Measurements from ENCODE around the gene TFPI2. TPM values are rescaled to one million over a fixed set of nuclear protein-coding genes. Genes with fewer than 3 reads are reported as not detected.

Gene TFPI2
- total RNA-seq, 1 donor from 2014 or later, result 1.9 TPM

- no peak for DNase-seq (ENCODE audit: low spot score)
- intact Hi-C loops (cut with DNase I), result no loop called here
Measured at GRCh38 chr7:93866886-93867285, 23.7 kb downstream of the TFPI2 start.

GRCh38 chr7:93862651-93863050 is 27.9 kb downstream of the TFPI2 start:
- intact Hi-C loops (cut with DNase I), result no loop called here
- no peak for DNase-seq (ENCODE audit: low spot score)

- DNase-seq (ENCODE audit: low spot score), result no peak
Measured at GRCh38 chr7:93861325-93861949, 29.1 kb downstream of the TFPI2 start.

GRCh38 chr7:93860261-93860660 is 30.3 kb downstream of the TFPI2 start:
- intact Hi-C loops (cut with DNase I), result no loop called here
- no peak for DNase-seq (ENCODE audit: low spot score)

More at GRCh38 chr7:93861325-93861949, 29.1 kb downstream of the TFPI2 start:
- intact Hi-C loops (cut with DNase I), result no loop called here

- no peak for DNase-seq (ENCODE audit: low spot score)
- intact Hi-C loops (cut with DNase I), result no loop called here
Measured at GRCh38 chr7:93858857-93859256, 31.7 kb downstream of the TFPI2 start.

- intact Hi-C loops (cut with DNase I), result no loop called here
- DNase-seq (ENCODE audit: low spot score), result no peak
Measured at GRCh38 chr7:93856323-93856722, 34.2 kb downstream of the TFPI2 start.

GRCh38 chr7:93855797-93856196 is 34.8 kb downstream of the TFPI2 start:
- DNase-seq (ENCODE audit: low spot score), result no peak
- intact Hi-C loops (cut with DNase I), result no loop called here

GRCh38 chr7:93854480-93854879 is 36.1 kb downstream of the TFPI2 start:
- no peak for DNase-seq (ENCODE audit: low spot score)
- intact Hi-C loops (cut with DNase I), result no loop called here

GRCh38 chr7:93851536-93851935 is 39.0 kb downstream of the TFPI2 start:
- intact Hi-C loops (cut with DNase I), result no loop called here
- DNase-seq (ENCODE audit: low spot score), result no peak

GRCh38 chr7:93843260-93843659 is 47.3 kb downstream of the TFPI2 start:
- DNase-seq (ENCODE audit: low spot score), result no peak
- intact Hi-C loops (cut with DNase I), result no loop called here

- intact Hi-C loops (cut with DNase I), result no loop called here
- DNase-seq (ENCODE audit: low spot score), result no peak
Measured at GRCh38 chr7:93838966-93839365, 51.6 kb downstream of the TFPI2 start.

GRCh38 chr7:93837245-93837644 is 53.3 kb downstream of the TFPI2 start:
- DNase-seq (ENCODE audit: low spot score), result no peak
- intact Hi-C loops (cut with DNase I), result no loop called here

GRCh38 chr7:93836116-93836515 is 54.4 kb downstream of the TFPI2 start:
- DNase-seq (ENCODE audit: low spot score), result no peak
- intact Hi-C loops (cut with DNase I), result no loop called here

- intact Hi-C loops (cut with DNase I), result no loop called here
- no peak for DNase-seq (ENCODE audit: low spot score)
Measured at GRCh38 chr7:93835702-93836101, 54.9 kb downstream of the TFPI2 start.

Other genes with a start within 250 kb of the TFPI2 start
- gene GNGT1, start 15.8 kb upstream of the TFPI2 start, total RNA-seq, result not detected
- 14.3 TPM for gene GNG11, start 31.0 kb upstream of the TFPI2 start, total RNA-seq
- gene BET1, start 113.6 kb upstream of the TFPI2 start, total RNA-seq, result 13.2 TPM

Measured in cardiac septum (tissue), 1 donor.